Lung microvascular endothelial cell (primary cell): ENCODE data around the gene COL4A2. TPM values are rescaled to one million over a fixed set of nuclear protein-coding genes. Genes with fewer than 3 reads are reported as not detected.

Source experiments
- DNase-seq, 2 donors: peaks; one replicate each; pipeline versions ENCODE4 v3.0.0 to v3.0.0-alpha.2; 2010; ENCODE audit warnings: low read depth in 2 of 2
- total RNA-seq: library from RNA; depleted of rRNA; stranded (reverse); fragments of >200 nt; gene quantifications from 2 replicates; pipeline ENCODE4 v1.2.1, GENCODE V29; 2014

COL4A2 gene
- total RNA-seq, 1 donor from 2014 or later: 728 TPM

DNA sequence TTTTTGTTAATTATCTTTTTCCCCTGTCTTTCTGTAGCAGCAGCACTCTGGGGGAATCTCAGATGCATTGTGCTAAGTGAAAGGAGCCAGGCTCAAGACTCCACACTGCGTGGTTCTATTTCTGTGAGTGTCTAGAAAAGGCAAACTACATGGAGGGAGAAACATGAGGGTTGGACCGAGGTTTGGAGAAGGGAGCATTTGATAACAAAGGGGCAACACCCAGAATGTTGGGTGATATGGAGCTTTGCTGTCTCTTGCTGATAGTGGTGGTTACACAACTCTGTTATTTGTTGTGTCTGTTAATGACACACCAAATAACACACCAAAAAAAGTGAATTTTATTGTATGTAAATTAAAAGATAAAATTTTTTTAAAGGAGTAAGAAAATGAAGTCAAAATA is 107.8 kb downstream of the COL4A2 start:
- no peak for DNase-seq

DNA sequence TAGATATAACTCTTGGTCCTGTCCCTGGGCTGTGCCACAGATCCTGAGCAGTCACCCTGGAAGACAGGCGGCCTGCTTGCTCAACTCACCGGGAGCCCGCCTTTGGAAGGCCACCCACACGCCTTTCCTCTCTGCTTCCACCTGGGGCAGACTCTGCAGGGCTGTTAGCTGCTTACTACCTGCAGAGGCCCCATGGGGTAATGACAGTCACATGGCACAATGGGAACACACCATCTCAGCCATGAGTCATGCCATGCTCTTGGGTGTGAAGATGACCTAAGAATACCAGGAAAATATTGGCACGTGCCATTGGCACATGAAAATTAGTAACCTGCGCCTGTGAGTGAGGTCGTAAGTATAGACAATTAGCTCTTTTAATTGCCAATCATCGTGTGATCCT is 108.6 kb downstream of the COL4A2 start:
- DNase-seq: no peak

DNA sequence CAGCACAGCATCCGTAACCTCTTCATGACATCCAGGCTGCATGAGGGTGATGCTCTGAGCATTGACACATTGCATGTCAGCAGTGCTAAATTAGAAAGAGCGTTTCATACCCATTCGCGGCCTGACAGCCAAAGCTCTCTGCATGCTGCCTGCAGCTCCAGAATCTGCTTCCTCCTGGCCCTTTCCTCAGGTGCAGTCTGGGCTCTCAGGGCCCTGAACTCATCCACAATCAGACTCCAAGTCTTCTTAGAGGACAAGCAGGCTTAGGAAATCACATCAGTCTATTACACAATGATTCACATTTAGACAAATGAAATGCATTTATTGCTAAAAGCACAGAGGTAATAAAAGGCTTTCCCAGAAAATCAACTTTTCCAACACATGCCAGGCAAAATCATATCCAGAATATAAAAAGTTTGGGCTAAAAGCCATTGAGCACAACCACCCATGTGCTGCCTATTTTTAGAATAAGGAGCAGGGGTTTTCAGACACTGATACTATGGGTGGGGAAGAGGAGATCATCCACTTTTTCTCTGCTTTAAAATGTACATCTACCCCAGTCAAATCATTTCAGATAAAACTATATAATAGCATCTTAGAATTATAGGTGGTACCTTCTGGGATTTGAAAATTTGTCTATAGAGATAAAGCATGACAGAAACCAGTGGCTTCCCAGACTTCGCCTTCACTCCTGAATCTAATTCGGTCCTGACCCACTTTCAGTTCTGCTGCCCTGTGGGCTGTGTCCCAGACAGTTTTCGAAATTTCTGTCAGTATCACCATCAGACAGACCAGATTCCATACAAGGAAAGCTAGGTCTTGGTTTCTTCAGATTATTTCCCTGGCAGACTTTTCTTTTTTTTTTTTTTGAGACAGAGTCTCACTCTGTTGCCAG is 109.3 kb downstream of the COL4A2 start:
- DNase-seq: no peak

DNA sequence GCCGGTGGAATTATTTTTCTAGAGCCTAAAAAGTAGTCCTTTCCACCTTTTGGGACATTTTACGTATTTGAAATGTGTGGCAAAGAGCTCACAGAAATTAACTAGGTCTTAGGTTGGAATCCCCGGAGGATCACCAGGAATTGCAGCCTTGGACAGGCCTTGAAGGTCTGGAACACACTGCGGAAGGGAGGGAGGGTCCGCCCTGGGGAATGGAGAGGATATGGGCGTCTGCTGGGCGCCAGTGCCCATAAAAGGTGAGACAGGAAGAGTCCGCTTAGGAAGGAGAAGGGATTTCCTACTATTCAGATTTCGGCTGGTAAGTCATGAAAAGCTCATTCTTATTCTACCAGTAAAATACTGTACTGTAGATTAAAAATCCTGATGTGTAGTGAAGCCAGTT is 111.9 kb downstream of the COL4A2 start:
- peak; percentile 74 to 78 for DNase-seq

DNA sequence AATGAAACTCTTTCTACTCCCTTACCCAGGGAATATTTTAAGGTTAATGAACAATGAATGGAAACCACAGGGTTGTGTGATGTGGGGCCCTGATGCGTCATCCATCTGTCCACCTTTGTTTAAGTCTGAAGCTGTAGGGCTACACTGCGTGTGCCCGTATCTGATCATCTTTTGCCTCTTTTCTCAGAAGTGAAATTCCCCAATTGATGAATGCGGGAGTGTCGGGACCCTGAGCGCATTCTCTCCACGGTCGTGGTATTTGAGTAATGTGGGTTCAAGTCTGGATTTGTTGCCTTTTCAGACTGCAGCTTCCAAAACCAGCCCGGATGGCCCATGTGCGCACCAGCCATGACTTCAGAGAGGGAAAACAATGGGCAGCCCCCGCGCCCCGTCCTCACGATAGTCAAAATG is 112.3 kb downstream of the COL4A2 start:
- DNase-seq: peak; percentile 79 to 88

DNA sequence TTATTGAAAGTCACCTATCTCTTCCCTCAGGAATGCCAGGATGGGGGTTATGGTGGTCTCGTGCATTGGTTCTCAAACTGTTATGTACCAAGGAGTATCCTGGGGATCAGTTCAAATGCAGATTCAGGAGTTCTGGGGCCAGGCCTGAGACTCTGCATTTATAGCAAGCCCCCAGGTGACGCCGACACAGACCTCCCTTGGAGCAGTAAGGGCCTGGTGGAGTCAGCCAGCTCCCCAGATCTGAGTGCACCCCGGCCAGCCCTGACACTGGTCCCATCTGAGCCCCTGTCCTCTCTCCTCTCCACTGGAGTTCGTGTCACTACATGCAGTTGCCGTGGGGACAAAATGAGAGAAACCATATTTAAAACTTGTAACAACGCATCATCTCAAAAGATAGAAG is 112.9 kb downstream of the COL4A2 start:
- no peak for DNase-seq

DNA sequence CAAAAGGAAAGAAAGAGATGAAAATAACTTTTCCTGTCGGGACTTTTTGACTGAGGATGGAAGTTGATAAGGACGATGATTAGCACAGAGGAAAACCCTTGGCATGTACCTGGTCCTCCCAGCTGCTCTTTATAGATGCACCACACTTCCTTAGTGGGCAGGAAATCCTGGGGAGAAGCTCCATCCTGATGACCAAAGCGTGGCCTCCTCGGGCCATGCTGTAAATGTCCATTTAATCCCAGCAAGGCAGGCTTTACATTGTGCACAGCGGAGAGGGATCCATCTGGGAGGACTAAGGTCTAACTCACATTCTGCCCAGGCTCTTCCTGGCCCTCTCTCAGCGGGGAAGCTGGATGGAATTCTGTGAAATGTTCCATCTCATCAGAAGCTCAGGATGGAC is 113.5 kb downstream of the COL4A2 start:
- peak; percentile 36 to 55 for DNase-seq

DNA sequence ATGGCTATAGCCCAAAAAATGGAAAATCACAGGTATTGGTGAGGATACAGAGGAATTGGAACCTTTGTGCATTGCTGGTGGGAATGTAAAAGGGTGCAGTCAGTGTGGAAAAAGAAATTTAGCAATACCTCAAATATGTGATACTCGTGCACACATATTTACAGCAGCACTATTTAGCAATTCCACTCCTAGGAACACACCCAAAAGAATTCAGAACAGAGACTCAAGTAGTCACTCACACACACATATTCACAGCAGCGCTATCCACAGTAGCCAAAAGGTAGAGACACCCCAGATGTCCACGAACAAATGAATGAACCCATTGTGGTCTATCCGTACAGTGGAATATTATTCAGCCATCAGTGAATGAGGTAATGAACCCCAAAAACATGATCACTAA is 114.0 kb downstream of the COL4A2 start:
- DNase-seq: no peak

DNA sequence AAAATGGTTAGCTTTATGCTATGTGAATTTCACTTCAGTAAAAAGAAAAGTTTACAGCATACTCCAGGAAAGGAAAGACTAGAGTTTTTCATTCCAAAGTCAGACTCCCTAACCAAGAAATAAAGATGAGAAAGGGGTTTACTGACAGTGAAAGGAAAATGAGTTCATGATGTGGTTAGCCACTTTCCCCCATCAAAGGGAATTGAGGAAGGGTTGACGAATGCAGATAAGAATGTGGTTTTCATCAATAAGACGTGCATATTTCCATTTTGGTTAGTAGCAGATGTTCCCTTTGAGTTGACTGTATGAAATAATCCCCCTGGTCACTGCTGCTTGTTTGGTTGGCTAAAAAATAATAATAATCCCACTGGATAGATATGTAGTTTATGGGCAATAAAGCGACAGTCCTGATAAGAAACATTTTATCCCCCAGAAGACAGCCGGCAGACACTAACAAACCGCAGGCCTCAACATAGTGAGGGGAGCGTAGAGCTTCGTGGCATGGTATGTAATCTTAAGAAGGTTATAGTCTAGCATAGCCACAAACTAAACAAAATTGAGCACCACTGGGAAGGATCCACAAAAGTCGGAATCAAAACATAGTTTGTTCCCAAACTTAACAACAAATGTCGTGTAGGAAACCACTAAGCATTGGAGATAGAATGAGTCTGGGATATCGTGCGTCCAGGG is 114.8 kb downstream of the COL4A2 start:
- DNase-seq: peak in 1 of 2 donors; percentile 83

DNA sequence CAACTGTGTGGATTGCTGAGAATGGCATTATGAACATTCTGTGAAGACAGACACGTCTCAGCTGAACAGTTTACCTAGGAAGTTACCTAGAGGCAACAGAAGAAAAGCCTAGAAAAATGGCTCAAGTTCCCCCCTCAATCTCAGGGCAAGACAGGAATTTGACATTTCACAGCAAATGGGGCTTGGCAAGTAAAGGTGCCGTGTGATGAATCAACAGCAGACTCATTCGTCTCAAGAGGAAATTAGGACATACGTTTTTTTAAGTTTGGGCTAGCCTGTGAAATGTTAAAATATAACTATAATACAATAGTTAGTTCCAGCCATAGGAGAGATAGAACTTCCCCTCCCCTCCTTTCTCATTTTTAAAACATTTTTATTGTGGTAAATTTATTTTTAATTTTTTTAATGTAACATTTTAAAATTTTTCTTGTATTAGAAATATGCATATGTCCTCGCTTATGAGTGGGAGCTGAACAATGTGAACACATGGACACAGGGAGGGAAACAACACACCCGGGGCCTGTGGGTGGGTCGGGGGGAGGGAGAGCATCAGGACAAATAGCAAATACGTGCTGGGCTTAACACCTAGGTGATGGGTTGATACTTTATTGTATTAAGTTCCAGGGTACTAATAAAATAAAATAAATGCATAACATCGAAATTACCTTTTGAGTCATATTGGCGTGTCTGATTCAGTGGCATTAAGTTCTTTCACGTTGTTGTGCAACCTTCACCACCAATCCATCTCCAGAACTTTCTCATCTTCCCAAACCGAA is 116.0 kb downstream of the COL4A2 start:
- DNase-seq: peak in 1 of 2 donors; percentile 73

DNA sequence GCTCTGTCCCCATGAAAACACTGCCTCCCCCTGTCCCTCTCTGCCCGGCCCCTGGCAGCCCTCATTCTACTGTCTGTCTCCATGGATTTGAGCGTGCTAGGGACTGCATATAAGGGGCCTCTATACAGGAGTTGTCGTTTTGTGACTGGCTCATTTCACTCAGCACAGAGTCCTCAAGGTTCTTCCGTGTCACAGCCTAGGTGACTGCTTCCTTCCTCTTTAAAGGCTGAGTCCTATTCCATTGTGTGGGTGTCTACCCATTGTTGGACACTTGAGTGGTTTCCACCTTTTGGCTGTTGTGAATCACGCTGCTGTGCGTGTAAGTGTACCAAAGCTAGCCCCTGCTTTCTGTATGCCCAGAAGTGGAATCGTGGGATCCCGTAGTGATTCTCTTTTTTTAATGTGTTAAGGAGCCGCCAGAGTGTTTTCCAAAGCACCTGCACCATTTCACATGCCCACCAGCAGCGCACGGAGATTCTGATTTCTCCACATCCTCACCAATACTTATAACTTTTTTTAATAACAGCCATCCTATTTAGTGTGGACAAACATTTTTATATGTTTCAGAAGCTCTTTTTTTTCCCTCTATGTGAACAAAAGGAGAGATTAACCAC is 116.7 kb downstream of the COL4A2 start:
- DNase-seq: peak in 1 of 2 donors; percentile 54

DNA sequence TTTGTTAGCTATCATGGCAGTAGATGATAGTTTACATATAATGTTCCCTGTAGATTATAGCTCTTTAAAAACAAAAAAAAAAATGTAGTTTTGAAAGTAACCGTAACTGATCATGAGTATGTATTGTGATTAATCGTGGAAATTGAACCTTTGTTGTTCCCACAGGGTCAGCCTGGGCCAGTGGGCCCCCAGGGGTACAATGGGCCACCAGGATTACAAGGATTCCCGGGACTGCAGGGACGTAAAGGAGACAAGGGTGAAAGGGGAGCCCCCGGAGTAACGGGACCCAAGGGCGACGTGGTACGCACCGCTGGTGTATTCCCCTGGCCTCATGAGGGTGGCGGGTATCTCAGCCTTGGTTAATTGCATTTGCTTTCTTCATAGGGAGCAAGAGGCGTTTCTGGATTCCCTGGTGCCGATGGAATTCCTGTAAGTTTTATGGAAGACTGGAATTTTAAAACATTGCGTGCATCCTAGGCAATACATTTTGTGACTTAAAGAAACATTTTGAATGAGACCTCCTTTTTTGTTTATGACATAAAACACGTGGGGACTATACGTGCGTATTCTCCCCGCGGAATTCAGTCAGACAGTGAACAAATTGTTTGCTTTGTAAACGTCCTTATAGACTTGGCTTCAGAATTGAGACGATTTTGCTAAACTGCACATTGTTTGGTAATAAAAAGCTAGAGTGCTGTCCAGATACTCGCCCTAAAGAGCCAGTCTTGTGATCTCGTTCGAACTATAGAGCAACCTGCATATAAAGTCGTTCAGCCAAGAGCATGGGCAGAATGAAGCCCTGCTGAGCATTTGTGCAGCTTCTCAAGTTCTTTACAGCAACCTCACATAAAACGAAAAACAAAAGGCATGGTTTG is 117.7 kb downstream of the COL4A2 start:
- DNase-seq: no peak

DNA sequence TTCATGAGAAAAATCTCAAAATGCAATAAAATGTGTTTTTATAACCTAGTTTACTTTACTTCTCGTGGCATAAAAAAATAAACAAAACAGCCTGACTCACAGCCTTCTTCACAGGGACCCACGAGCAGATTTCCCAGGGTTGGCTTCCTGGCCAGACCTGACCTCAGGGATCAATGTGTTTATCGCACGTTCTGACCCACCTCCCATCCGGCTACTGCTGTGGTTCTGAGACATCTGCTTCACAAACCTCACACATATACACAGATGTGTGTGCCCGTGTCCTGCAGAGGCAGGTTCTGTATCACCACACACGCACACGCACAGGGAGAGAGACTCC is 118.3 kb downstream of the COL4A2 start:
- DNase-seq: peak; percentile 71 to 90

DNA sequence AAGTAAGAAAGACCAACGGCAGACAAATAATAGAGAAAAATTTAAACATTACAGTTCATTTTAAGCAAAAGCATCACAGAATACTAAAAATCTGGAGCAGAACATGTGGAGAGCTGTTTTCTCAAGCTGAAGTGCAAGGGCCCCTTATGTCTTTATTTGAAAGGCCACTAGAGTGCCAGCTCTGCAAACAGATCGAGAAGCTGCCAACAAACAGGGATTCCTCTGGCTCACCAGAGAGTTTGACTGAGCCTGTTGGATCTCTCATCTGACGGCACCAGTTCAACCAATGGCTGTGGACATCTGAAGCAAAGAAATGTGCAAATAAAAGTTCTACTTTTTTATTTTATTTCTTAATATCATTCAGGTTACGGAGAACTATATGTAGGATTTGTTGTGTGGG is 119.7 kb downstream of the COL4A2 start:
- no peak for DNase-seq

DNA sequence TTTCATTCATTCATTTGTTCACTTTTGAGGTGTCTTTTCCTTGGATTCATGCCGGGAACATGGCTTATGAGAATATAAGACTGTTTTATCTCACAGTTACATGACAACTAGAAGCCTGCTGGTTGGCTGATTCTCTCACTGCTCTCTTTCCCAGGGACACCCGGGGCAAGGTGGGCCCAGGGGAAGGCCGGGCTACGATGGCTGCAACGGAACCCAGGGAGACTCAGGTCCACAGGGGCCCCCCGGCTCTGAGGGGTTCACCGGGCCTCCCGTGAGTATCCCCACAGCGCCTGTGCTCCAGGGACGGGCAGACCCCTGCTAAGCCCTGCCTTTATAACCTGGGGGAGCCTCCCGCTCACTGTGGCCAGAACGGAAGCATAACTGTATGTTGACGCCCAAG is 121.2 kb downstream of the COL4A2 start:
- no peak for DNase-seq

DNA sequence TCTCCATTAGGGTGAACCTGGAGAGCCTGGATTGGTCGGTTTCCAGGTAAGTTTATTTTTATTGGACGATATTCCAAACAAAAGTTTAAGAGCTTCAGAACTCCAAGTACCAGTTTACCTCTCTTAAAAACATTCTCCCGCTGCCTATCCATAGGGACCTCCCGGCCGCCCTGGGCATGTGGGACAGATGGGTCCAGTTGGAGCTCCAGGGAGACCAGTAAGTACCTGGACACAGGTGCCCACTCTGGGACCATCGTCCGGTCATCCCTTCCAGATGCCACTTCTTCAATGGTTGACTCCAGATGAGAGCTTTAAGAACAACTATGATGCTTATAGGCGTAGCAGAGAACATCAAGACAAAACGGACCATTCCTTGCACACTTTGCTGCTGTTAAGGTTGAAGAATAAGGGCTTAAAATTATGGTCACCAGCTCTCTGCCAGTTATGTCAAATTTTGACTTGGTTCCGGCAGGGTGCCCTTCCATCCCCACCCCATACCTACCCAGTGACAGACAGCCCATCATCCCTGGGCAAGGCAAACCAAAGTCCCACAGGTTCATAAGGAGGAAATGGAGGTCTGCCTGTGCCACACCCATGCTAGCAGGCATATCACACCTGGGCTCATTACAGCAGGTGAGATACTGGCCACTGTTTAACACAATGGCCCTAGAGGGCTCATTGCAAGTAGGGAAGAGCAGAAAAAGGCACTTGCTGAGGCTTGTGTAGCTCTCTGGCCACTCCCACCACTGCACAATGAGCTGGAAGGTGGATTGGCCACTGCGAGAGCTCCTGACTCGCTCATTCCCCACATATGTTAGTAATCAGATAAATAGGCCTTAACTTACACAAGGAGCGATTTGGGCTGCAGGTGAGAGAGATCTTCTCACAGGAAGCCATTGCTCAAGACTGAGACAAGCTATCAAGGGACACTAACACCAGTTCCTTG is 123.6 kb downstream of the COL4A2 start:
- no peak for DNase-seq

DNA sequence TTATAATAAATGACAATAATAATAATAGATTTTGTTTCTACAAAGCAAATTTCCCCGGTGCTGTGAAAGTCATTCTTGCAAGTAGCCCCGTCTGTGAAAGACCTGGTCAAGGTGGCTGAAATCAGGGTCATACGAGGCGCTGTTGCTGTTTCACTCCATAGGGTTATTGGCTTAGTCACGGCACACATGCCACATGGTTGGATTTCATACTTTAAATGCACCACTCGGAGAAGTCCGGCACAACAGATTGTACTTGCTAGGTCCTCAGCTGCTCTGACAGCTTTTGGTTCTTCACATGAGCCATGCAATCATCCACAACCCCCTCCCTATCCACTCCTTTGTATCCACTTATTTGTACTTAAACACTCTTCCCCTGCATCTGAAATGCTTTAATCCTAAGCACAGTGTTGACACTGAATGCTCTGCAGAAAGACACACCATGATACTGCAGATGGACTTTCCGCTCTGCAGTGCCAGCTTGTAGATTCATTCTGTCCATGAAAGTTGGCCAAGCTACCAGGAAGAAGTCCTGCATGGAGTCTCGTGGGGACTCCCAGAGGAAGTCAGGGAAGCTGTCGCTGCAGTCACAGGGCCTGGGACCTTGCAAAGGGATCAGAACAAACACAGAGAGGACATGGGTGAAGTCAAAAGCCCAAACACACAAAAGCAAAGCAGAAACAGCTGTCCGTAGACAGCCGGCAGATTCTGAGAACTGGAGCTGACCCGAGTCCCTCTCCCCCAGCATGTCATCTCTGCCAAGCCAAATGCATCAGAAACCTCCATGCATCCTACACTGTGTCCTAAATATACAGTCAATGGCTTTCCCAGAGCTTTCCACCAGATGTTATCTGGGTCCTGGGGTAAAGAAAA is 124.6 kb downstream of the COL4A2 start:
- DNase-seq: peak in 1 of 2 donors; percentile 81

DNA sequence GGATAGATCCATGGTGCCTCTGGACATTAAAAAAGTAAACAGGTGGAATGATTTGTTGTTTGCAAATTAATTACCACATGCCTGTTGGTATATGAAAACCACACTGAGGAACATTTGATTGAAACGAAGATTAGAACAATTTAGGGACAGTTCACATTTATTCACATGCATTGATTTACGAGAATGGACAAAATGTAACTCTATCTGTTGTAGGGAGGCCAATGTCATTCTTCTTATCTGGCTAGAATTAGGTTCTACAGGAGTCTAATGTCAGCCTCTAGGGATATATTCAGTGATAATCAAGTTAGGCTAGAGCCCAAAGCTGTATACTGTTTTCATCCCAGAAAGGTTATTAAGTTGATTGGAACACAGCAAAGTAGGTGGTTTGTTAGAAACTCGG is 125.4 kb downstream of the COL4A2 start:
- DNase-seq: no peak

DNA sequence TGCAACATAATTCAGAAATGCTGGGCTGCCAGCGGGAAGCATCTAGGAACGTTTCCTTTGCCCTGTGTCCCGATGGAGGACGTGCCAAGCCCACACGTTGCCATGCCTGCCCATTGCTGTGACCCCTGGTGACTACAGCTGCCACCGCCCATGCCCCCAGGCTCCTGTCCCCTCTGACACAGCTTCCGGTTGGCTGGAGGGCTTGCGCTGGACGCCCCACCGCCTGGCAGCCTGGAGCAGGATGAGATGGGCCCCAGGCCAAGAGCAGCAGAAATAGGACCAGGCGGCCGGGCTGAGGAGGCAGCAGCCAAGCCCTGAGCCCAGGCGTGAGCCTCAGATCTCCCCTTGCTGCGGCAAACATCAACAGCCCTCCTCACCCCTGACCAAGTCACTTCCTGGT is 125.9 kb downstream of the COL4A2 start:
- DNase-seq: peak; percentile 52 to 68
